ENCODE results near the gene TMEM165. TPM values are rescaled to one million over a fixed set of nuclear protein-coding genes. Genes with fewer than 3 reads are reported as not detected.

TMEM165 gene
- total RNA-seq, 1 donor from 2014 or later, result 169 TPM

DNA sequence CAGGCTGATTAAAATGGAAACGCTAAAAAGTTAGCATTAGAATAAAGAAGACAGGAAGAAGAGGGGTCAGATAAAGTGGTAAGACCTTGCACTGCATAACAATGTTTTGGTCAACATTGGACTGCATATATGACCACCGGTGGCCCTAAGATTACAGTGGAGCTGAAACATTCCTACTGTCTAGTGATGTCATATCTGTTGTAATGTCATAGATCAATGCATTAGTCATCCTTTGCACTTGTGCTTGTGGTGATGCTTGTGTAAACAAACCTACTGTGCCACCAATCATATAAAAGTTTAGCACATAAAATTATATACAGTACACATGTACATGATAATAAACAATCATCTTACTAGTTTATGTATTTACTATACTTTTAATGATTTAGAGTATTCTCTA, 73.0 kb downstream of the TMEM165 start:
- no peak for DNase-seq

DNA sequence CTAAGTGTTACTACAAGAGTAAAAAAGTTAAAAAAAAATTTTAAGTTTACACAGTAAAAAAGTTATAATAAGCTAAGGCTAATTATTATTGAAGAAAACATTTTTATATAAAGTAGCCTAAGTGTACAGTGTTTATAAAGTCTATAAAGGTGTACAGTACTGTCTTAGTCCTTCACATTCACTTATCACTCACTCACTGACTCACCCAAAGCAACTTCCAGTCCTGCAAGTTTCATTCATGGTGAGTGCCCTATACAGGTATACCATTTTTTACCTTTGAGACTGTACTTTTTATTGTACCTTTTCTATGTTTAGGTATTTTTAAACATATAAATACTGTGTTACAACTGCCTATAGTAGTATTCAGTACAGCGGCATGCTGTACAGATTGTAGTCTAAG, 74.2 kb downstream of the TMEM165 start:
- DNase-seq, result no peak

Other genes with a start within 250 kb of the TMEM165 start
- 9.2 and 12.7 TPM in 2 replicates for gene SRD5A3, start 49.7 kb upstream of the TMEM165 start, total RNA-seq
- 20.3 and 26.0 TPM in 2 replicates for gene CLOCK, start 151.0 kb downstream of the TMEM165 start, total RNA-seq
- not detected in 2 replicates for gene PDCL2, start 196.3 kb downstream of the TMEM165 start, total RNA-seq
- 0.23 TPM in 1 of 2 replicates, not detected in the other for gene NMU, start 240.3 kb downstream of the TMEM165 start, total RNA-seq

Data from dermis blood vessel endothelial cell (primary cell).